GM19035 (cell line): ENCODE data around the gene CATSPER3.
"Not testable (repeated sequence)": the region's sequence is repeated elsewhere in the genome, so short reads cannot be mapped to it uniquely, and the experiment has no call there.

Experiments
- ATAC-seq: cut with Tn5 transposase; IDR thresholded peaks from one replicate; pipeline ENCODE4 v1.9.1; 2021; ENCODE audit not compliant: unreplicated experiment

Gene CATSPER3

DNA sequence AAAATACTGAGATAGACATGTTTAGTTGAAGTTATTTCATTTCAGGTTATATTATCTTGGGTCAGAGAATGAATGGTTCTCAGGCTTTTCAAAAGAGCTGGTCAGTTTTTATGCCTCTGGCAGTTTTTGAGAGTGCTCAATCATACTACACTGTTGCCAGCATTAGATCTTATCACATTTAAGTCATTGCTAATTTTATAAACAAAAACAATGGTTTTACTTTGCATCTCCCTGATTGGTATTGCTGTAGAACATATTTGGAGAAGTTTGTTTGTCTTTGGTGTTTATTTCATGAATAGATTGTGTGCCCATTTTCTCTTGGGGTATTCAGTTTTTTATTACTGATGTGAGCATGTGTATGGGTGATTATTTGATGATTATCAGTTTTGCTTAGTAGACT is 1.5 kb downstream of the CATSPER3 start:
- ATAC-seq, result no peak

DNA sequence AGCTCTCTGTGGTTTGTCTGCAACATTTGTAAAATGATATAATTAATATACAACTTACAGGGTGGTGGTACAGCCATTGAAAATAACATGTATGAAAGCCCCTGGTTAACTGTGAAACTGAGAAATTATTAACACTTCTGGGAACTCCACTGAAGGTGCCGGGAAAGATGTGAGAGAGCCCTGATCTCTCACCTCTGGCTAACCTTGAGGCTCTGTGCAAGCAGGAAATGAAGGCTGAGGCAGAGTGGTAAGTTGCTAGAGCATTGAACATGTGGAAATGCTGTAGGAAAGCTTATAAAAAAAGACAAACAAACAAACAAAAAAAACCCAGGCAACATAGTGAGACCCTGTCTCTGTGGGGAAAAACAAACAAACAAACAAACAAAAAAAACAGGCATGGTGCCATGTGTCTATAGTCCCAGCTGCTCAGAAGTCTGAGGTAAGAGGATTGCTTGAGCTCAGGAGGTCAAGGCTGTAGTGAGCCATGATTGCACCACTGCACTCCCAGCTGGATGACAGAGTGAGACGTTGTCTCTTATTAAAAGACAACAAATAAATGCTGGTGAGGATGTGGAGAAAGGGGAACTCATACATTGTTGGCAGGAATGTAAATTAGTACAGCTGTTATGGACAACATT is 7.5 kb downstream of the CATSPER3 start:
- ATAC-seq, result no peak

DNA sequence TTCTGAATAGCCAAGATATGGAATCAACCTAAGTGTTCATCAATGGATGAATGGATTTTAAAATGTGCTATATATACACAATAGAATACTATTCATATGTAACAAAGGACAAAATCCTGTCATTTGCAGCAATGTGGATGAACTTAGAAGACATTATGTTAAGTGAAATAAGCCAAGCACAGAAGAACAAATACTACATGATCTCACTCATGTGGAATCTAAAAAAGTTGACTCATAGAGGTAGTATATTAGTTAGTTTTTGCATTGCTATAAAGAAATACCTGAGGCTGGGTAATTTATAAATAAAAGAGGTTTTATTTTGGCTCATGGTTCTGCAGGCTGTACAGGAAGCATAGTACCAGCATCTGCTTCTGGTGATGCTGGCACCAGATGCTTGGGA is 8.1 kb downstream of the CATSPER3 start:
- no peak for ATAC-seq

DNA sequence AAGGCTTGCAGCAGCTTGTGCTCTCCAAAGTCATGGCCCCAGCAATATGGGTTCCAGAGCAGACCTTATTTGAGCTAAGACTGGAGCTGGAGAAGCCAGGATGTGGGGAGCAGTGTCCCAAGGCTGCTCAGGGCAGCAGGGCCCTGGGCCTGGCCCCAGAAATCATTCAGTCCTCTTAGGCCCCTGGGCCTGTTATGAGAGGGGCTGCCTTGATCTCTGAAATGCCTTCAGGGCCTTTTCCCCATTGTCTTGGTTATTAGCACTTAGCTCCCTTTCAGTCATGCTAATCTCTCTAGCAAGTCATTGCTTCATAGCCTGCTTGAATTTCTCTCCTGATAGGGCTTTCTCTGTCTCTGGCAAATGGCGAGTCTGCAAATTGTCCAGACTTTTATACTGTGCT is 9.1 kb downstream of the CATSPER3 start:
- ATAC-seq, result no peak

DNA sequence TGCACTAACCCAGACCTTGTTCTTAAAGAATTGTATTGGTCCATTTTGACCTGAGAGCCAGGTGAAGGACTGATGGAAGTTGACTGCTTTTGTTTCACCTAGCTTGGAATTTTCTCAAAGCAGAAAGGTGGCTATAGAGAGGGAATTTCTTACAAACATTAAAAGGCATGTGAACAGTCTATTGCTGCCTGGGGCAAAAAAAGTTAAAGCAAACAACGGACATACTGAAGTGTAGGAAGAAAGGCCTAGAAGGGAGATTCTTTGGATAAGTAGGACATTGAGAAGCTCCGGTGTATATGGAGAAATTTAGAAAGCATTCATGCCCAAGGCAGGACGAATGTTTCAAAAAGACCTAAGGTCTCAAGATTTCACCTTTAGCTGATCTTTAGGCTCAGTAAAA is 11.7 kb downstream of the CATSPER3 start:
- ATAC-seq, result no peak

DNA sequence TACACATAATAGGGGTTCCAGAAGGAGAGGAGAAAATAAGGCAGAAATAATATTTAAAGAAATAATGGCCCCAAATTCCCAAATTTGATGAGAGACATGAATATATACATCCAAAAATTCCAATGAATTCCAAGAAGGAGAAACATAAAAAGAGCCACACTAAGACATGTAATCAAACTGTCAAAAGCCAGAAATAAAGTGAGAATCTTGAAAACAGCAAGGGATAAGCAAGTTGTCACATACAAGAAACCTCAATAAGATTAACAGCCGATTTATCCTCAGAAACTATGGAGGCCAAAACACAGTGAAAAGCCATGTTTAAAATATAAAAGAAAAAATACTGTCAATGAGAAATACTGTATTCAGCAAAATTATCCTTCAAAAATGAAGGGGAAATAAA is 14.5 kb downstream of the CATSPER3 start:
- ATAC-seq, result no peak

DNA sequence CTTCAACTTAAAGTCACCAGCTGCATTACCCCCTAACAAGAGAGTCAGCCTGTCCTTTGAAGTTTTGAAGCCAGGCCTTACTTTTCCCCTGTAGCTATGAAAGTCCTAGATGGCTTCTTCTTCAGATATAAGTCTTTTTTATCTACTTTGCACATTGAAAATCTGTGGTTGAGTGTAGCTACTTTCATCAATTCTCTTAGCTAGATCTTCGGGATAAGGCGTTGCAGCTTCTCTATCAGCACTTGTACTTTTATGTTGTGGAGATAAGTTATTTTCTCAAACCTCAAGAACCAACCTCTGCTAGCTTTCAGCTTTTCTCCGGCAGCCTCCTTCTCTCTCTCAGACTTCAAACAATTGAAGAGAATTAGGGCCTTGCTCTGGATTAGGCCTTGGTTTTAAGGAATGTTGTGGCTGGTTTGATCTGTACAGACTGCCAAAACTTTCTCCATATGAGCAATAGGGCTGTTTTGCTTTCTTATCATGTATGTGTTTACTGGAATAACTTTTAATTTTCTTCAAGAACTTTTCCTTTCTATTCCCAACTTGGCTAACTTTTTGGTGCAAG is 21.6 kb downstream of the CATSPER3 start:
- no peak for ATAC-seq

DNA sequence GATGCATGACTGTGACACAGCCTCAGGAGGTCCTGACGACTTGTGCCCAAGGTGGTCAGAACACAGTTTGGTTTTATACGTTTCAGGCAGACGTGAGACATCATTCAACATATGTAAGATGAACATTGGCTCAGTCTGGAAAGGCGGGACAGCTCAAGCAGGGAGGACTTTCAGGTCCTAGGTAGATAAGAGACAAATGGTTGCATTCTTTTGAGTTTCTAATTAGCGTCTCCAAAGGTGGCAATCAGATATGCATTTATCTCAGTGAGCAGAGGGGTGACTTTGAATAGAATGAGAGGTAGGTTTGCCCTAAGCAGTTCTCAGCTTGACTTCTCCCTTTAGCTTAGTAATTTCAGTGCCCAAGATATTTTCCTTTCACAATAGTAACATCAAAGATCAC is 22.5 kb downstream of the CATSPER3 start:
- not testable (repeated sequence) for ATAC-seq

DNA sequence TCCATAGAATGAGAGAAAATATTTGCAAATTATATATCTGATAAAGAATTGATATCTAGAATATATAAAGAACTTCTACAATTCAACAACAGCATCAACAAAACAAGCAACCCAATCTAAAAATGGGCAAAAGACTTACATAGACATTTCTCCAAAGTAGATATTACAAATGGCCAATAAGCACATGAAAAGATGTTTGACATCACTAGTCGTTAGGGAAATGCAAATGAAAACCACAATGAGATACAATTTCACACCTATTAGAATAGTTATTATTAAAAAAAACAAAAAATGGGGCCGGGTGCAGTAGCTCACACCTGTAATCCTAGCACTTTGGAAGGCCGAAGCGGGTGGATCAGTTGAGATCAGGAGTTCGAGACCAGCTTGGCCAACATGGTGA is 24.4 kb downstream of the CATSPER3 start:
- no peak for ATAC-seq

DNA sequence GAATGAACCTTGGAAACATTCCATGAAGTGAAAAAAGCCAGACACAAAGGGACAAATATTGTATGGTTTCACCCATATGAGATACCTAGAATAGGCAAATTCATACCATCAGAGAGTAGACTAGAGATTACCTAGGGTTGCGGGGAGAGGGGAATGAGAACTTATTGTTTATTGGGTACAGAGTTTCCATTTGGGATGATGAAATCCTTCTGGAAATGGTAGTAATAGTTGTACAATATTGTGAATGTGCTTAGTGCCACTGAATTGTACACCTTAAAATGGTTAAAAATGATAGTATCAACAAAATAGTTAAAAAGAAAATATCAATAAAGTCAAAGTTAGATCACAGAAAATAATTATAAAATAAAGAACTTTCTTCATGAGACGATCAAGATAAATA is 25.5 kb downstream of the CATSPER3 start:
- ATAC-seq, result no peak

DNA sequence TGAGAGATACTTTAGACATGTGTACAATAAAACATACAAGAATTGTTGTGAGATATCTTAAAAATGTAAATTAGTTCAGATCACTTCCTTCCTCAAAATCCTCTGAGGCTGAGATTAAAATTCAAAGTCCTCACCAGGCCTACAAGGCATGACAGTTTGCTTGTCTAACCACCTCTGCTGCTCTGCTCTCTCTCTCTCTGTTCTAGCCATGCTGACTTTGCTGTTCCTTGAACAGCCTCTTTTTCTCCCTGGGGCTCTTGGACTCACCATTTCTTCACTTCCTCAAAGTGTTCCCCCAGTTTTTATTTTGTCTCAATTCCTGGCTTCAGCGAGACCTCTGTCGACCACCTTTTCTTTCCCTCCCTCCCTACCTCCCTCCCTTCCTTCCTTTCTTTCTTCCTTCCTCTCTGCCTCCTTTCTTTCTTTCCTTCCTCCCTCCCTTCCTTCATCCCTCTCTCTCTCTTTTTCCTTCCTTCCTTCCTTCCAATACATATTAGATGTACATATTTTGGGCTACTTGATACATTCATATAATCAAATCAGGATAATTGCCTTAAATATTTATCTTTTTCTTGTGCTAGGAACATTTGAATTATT is 27.0 kb downstream of the CATSPER3 start:
- ATAC-seq, result no peak

DNA sequence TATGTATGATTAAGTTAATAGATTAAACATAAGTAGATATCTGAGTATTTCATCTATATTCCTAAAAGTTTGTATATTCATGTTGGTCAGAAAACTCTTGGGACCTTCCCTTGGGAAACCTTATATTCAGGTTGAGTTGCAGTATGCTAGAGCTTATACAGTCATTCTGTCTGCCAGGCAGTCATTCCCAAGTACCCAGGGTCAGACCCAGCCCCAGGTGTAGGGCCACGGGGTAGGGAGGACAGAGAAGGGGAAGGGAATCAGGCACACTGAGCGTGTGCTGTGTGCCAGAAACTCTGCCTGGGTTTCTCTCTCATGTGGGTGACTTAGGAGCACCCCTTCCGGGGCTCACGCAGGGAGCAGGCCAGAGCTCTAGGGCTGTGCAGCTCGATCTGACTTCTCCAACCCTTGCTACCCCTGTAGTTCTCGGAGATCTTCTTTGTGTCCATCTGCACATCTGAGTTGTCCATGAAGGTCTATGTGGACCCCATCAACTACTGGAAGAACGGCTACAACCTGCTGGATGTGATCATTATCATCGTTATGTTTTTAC is 28.2 kb downstream of the CATSPER3 start:
- ATAC-seq, result no peak

DNA sequence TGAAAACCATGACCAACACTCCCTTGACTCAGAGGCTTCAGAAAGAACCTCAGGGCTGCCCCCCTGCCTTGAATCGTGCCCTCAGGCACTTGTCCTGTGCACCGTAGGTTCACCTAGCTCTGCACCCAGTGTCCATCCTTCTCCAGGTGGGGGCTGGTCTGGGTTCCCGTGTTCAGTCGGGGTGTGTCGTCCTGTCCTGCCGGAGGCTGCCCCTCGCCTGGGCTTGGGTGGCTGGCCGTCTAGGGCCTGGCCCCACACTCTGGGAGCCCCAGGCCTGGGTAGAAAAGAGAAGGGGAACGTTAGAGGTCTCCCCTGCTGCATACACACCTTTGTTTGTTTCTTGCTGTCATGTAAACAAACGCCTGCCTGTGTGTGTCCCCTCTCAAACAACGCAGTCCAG is 29.3 kb downstream of the CATSPER3 start:
- no peak for ATAC-seq

DNA sequence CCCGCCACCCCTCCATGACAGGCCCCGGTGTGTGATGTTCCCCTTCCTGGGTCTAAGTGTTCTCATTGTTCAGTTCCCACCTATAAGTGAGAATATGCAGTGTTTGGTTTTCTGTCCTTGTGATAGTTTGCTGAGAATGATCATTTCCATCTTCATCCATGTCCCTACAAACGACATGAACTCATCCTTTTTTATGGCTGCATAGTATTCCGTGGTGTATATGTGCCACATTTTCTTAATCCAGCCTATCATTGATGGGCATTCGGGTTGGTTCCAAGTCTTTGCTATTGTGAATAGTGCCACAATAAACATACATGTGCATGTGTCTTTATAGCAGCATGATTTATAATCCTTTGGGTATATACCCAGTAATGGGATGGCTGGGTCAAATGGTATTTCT is 30.4 kb downstream of the CATSPER3 start:
- ATAC-seq, result not testable (repeated sequence)

DNA sequence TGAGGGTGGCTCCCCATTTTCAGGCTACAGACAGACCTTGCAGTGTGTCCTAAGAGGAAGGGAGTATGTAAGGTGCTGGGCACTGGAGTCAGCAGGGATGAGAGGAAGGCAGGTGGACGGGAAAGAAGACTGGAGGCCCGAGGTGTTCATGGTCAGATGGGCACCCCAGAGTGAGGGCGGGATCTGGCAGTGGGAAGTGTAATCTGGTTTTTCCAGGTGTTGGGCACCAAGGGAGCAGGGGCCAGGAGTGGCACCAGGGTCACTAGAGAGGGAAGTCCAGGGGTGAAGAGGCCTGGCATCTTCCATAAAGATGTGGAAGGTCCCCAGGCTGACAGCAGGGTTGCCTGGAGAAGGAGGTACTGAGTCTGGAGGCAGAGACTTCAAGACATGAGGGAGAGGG is 36.7 kb downstream of the CATSPER3 start:
- ATAC-seq, result no peak

DNA sequence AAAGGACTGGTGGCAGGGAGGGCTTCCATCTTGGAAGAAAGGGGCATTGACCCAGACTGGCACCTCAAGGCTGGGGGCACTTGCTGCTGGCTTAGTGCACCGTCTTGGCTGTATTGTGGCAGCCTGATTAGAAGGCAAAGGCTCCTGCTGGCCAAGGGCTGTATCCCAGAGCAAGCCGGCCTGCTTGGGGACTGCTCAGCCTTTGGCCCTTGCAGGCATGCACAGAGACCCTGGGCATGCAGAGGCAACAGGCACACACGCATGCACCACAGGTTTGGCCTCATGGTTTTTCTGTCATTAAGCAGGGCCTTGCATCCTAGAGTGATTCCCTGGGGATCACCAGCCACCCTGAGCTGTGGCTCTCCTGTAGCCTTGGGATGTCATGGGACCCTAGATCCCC is 37.4 kb downstream of the CATSPER3 start:
- no peak for ATAC-seq

DNA sequence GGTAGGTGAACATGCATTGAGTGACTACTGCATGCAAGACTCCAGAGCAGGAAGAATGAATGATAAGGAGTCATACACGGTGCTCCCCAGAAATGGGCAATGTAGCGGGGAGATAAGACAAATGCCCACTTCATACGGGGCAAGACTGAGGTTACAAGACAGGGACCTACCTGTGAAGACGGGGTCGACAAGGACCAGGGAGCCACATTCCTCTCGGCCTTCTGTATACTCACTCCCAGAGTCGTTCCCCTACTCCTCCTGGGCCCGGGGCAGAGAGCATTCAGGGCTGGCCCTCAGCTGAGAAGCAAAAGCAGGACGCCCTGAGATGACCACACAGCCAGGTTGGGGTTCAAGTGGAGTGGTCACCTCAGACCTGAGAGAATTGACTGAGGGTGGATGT is 39.6 kb downstream of the CATSPER3 start:
- no peak for ATAC-seq

DNA sequence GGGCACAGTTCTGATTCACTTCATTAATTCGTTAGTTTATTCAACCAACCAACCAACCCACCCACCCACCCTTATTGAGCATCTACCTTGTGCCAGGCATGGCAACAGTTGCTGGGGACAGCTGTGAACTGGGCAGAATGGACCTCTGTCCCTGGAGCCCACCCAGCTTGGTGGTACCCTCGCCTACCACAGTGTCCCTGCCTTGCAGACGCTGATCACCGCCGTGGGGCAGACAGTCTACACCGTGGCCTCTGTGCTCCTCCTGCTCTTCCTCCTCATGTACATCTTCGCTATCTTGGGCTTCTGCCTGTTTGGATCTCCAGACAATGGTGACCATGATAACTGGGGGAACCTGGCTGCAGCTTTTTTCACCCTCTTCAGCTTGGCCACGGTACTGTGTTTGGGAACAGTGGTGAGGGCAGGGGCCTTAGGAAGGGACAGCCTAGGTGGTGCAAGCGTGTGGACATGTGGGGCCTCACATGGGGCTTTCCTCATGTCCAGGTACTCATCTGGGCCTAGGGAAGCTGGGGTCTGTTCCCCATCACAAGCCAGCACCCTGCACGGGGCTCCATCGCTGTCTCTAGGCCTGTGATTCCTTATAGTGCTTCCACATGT is 40.1 kb downstream of the CATSPER3 start:
- no peak for ATAC-seq

DNA sequence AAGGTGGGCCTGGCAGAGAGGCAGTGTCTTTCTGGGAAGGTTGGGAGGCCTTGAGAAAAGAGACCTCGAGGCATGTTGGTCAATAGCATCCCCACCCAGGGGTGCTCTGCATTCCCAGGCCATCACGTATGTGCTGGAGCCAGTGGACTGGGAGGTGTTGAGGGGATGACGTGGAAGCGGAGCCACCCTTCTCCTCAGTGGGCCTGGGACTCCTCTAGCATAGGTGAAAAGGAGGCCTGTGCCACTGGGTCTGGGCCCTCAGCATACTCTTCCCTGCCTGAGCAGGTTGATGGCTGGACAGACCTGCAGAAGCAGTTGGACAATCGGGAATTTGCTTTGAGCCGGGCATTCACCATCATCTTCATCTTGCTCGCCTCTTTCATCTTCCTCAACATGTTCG is 40.8 kb downstream of the CATSPER3 start:
- ATAC-seq, result no peak

DNA sequence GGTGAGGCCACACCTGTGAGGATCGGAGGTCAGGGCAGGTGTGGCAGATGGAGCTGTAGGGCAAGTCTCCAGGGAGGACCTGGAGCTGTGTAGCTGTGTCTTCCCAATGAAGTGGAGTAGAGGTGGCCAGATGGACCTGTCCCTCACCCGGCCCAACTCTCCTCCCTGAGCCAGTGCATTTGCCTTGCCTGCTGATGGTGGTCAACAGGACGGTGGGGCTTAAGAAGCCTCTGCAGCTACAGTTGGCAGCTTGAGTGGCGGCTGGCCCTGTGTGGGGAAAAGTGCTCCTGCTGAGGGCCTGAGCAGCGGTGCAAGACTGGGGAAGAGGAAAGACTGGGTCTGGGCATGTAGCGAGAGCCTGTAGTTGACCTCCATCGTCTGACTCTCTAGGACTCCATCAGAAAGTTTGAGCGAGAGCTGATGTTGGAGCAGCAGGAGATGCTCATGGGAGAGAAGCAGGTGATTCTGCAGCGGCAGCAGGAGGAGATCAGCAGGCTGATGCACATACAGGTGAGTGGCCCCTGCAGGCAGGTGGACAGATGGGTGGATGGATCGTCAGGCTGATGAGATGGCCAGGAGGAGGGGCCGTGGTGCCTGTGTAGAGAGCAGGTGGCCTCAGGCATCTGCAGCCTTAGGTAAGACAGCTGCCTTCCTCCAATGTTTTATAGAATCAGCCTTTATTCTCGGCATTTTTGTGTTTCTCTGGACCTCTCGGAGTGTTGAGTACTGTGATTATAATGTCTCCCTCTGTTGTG is 41.5 kb downstream of the CATSPER3 start:
- no peak for ATAC-seq

DNA sequence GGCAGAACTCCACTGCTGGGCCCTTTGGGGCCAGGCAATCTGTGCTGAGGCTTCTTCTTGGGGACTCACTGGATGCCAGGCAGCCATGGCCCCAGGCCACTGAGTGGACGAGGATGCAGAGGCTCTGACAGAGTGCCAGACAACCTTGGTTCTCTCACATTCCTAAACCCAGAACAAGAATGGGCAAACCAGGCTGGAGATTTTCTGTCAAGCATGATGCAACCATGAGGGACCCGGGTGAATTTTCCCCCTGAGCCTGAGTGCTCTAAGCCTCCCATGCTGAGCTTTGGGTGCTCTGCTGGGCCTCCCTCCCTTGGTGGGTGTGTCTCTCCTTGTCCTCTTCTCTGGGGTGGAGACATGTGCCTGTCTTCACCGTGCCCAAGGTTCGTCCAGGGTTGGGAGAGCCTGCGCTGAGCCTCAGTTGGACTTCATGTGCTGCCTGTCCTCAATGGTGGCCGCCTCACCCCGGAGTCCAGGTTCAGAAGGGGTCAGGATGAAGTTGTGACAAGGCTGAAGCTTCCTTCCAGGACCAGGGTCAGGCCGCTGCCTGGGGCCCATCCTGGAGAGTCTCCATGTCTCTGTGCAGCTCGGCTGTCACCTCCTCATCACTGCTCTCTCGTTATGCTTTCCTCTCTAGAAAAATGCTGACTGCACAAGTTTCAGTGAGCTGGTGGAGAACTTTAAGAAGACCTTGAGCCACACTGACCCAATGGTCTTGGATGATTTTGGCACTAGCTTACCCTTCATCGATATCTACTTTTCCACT is 42.2 kb downstream of the CATSPER3 start:
- no peak for ATAC-seq
